Measurements from ENCODE around the gene CTNNA3. TPM values are rescaled to one million over a fixed set of nuclear protein-coding genes. Genes with fewer than 3 reads are reported as not detected.
"Not testable (repeated sequence)": the region's sequence is repeated elsewhere in the genome, so short reads cannot be mapped to it uniquely, and the experiment has no call there.

Gene CTNNA3
- polyA plus RNA-seq, 4 donors: 1.0 to 3.9 (median 2.9) TPM

DNA sequence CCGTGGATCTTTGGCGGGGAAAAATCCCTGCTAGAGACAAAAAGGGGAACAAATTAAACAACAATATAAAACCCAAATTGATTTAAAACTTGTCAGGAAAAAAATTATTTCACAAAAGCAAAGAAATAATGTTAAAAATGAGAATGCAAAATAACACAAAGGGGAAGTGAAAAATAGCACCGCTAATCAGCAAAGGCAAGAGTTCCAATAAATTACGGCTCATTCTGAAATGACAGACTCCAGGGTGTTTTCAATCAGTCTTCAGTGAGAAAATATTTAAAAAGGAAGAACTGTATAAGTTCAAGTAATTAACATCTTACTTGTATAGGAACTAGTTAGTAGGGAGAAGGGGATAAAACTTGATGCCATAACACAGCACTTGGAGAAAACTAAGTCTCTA is 433.3 kb downstream of the CTNNA3 start:
- DNase-seq (ENCODE audit: low read depth in 4 of 4, low spot score in 3 of 4): no peak

DNA sequence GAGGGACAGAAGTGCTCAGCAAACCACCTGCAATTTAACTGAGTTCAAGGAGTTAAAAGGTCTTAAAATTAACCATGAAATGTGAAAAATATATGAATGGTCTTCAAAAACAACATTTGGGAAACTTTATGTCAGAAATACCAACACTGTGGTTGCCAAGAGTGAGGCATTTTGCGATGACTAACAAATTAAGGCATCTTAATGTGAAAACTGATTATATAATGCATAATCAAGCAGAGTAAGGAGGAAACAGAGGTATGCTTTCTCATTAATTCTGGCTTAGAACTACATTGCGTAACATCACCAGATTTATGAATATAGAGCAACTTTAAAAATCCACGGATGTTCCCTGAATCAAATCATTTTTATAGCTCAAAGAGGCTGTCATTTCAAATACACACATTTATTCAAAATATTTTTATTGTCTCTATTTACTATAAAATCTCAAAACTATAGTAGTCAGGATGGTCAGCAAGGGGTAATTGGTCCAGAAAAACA is 434.6 kb downstream of the CTNNA3 start:
- no peak for DNase-seq (ENCODE audit: low read depth in 4 of 4, low spot score in 3 of 4)

DNA sequence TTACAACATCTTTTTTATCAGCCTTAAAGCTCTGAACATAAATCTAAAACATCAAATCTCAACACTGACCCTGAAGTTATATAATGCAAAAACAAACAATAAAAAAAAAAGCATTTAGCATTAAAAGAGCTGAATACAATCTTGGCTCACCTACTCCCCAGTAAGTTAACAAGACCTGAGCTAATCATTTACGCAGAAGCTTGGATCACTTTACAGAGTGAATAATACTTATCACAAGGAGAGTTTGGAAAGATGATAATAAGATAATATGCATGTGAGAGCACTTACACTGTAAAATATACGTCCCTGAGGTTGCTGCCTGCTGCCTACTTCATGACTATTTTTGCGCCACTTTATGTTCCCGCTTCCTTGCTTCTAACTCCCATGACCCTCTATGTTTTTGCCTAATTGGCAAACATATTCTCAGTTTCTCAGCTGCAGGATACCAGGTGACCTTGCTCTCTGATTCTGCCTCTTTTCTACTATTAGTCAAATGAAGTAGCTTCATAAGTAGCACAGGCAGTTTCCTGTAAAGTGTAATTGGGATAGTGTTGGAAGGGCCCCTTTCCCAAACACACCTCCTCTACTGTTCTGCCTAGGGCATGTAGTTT is 436.6 kb downstream of the CTNNA3 start:
- DNase-seq (ENCODE audit: low read depth in 4 of 4, low spot score in 3 of 4): no peak

DNA sequence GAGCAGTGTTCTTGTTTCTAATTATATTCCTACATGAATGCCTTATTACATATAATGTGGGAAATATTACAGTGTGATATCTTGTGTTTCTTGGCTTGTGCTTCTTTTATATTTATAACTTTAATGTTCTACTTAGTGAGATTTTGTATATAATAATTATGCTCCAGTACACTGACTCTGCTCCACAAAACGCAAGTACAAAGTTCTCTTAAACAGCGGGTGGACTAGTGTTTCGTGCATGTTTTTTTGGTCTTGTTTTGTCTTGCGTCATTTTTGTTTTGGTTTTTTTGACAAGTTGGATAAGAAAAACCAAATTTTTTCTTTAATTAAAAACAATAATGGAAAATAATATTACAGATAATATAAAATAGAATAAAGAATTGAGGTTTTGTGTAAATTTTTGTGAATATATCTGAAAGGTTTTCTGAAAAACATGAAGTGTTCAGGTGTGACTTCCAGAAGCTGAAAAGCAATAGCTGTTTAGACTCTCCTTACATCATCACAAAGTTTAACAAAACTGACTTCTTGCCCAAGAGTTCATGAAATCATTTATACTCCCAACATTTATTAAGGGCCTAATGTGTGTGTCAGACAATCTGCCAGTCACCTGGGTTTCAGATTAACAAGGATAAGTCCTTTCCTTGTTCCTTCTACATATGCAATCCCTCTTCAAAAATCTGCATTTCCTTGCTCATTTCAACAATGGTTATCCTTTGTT is 438.4 kb downstream of the CTNNA3 start:
- DNase-seq (ENCODE audit: low read depth in 4 of 4, low spot score in 3 of 4): no peak

DNA sequence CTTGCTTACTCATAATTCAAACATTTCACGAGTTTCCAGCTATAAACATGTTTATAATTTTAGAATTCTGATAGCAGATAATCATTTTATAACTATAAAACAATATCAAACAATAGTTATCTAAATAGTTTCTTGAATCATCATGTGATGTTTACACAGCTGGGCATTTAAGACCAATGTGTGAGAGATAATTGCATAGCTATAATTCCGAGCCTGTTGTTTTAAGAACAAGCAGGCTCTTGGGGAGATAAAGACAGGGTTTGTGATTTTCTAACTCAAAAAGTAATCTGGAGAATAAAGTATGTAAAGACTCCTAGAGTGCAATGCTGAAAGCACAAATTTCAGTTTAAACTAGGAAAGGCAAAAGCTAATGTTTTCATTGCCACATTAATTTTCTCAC is 439.0 kb downstream of the CTNNA3 start:
- DNase-seq (ENCODE audit: low read depth in 4 of 4, low spot score in 3 of 4): no peak

DNA sequence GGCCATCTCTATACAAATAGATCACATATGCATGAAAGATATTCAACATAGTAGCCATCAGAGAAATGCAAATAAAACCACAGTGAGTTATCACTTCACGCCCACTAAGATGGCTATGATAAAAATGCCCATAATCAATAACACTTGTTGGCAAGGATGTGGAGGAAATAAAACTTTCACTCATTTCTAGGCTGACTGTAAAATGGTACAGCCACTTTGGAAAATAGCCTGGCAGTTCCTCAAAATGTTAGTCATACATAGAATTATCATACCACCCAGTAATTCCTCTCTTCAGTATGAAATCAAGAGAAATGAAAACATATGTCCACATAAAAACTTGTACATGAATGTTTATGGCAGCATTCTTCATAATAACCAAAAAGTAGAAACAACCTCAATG is 445.3 kb downstream of the CTNNA3 start:
- DNase-seq (ENCODE audit: low read depth in 4 of 4, low spot score in 3 of 4): no peak

DNA sequence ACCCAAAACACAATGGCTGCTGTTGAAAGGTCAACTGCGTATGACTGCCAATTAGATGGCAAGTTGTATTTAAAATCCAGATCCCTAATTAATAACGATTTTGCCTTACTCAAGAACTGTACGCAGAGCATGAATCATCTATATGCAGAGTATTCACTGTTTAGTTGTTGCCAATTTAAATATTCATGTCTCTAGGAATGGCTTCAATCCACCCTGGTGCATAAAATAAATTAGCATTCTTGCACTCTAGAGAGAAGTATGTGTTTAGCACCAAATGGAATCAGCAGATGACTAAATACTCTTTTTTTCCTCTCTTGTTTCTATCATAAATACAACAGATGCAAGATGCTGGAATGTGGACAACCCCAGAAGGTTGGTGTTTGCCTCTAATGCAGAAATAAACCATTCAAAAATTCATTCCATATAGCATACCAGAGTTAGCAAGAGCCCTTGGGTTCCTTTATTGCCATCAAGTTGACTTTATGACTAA is 449.9 kb downstream of the CTNNA3 start:
- DNase-seq (ENCODE audit: low read depth in 4 of 4, low spot score in 3 of 4): no peak

DNA sequence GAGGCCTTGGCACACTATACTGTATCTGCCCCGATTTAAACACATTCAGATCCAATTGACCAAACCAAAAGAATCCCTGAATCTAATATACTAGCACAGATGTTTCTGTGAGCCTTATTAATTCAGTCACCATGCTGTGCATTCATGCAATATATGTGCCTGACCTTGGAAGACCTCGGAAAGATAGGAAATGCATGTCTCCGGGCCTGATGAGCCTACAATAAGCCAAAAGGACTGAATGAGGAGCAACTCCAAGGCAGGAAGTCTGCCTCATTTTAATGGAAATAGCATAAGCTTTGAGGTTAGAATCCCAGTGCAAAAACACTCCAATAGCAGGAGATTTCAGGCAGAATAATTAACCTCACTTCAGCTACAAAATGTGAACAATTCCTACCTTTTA is 453.5 kb downstream of the CTNNA3 start:
- DNase-seq (ENCODE audit: low read depth in 4 of 4, low spot score in 3 of 4): no peak

DNA sequence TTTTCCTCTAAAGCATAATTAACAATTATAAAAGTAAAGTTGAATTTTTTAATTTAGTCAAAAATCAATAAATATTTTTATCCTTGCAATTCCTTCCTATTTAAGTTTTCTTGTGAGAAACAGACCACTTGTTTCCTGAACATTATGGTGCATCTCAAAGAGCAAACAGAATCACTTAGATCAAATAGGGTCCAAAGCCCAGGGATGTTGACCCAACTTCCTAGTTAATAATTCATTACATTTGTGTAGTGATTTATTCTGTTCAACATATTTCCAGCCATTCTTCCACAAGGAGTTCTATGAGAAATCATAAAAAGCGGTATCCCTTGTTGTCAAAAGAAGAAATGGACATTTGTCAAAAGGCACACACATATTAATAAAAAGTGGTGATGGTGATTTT is 454.5 kb downstream of the CTNNA3 start:
- DNase-seq (ENCODE audit: low read depth in 4 of 4, low spot score in 3 of 4): no peak

DNA sequence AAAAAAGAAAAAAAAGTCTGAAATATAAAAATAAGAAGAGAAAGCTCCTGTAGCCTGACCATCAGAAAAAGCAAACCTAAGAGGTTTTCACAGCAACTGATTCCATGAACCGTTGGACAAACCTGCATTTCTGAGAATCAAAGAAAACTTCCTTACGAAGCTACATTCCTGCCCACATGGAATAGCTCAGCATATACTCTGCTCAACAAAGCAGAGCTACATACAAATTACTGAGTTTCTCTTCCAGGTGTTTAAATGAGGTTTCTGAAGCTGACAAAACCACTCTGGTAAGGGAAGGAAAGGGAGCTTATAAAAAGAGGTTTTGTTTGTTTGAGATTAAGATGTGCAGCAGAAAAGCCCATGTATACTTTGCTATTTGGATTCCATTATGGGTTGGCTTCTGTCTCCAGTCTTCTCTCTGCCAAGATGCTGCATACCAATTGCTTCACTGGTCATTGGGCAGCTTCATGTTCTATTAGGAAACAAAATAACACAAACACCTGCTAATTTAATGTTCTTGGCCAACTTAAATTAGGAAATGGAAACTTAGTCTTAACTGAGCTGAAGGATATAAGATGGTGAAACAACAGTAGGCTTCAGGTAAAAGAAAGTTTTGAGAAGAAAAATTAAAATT is 456.0 kb downstream of the CTNNA3 start:
- no peak for DNase-seq (ENCODE audit: low read depth in 4 of 4, low spot score in 3 of 4)

DNA sequence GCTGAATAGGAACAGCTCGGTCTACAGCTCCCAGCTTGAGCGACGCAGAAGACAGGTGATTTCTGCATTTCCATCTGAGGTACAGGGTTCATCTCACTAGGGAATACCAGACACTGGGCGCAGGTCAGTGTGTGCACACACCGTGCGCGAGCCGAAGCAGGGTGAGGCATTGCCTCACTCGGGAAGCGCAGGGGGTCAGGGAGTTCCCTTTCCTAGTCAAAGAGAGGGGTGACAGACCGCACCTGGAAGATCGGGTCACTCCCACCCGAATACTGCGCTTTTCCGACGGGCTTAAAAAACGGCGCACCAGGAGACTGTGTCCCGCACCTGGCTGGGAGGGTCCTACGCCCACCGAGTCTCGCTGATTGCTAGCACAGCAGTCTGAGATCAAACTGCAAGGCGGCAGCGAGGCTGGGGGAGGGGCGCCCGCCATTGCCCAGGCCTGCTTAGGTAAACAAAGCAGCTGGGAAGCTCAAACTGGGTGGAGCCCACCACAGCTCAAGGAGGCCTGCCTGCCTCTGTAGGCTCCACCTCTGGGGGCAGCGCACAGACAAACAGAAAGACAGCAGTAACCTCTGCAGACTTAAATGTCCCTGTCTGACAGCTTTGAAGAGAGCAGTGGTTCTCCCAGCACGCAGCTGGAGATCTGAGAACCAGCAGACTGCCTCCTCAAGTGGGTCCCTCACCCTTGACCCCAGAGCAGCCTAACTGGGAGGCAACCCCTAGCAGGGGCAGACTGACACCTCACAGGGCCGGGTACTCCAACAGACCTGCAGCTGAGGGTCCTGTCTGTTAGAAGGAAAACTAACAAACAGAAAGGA is 465.1 kb downstream of the CTNNA3 start:
- not testable (repeated sequence) for DNase-seq (ENCODE audit: low read depth in 4 of 4, low spot score in 3 of 4)

DNA sequence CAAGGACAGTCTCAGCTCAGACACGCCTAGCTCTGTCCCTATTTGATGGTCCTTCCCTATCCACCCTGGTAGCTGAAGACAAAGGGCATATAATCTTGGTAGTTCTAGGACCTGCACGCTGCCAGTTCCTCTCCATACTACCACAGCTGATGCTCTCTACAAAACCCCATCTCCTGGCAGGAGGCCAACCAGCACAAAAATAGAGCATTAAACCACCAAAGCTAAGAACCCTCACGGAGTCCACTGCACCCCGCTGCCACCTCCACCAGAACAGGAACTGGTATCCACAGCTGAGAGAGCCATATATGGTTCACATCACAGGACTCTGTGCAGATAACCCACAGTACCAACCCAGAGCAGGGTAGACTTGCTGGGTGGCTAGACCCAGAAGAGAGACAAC is 470.8 kb downstream of the CTNNA3 start:
- no peak for DNase-seq (ENCODE audit: low read depth in 4 of 4, low spot score in 3 of 4)

DNA sequence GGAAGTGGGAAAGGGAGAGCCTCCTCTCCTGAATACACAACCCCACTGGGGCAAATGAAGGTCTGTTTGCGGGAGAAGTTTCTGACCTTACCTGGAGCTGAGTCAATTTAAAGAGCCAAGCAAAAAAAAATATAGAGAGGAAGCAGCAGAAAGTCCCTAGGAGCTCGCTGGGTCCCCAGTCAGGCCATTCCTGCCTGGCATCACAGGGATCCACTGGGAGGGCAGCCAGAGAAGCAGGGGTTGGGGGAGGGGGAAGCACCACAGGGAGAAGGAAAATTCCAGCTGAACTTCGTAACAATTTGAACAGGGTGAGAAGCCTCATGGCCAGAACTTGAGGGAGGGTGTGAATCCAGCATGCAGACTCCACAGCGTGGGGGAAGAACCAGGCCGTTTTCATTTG is 471.4 kb downstream of the CTNNA3 start:
- no peak for DNase-seq (ENCODE audit: low read depth in 4 of 4, low spot score in 3 of 4)

DNA sequence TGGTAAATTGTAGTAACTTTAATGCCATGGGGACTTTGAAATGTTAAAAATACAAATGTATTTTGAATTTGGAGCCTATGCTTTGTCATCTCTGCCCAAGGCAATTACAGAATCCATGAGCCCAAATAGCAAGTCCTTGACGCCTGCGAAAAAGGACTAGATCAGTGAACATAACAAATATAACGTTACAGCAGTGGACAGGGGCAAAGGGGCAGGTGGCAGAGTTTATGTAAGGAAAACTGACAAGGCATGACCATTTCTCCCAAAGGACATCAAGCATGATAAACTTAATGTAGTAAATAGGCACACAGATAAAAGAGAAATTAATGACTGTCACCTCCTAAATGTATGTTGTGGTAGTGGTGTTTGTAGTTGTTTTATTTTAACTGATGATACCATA is 473.1 kb downstream of the CTNNA3 start:
- peak in 1 of 4 donors; percentile 14 for DNase-seq (ENCODE audit: low read depth in 4 of 4, low spot score in 3 of 4)

DNA sequence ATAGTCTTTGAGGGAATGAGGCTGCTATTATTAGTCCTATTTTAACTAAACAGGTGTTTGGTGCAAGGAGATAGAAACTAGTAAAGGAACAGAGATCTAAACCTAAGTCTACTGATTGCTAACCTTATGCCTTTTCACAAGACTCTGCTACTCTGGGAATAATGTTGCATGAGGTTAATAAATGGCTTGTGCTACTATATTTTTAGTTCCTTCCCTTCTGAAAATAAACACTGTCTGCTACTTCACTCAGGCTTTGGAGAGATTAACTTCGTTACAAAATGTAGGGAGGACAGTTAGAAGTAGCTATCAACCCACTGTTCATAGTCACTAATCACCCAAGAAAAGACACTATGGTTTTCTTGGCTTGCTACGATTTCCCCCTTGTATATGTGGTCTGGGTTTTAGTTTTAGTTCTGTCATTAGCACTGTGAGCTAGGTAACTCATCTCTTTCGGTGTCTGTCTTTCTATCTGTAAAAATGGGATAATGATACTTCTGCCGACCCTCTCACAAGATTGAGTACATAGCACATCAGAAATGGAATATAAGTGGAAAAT is 474.0 kb downstream of the CTNNA3 start:
- no peak for DNase-seq (ENCODE audit: low read depth in 4 of 4, low spot score in 3 of 4)

DNA sequence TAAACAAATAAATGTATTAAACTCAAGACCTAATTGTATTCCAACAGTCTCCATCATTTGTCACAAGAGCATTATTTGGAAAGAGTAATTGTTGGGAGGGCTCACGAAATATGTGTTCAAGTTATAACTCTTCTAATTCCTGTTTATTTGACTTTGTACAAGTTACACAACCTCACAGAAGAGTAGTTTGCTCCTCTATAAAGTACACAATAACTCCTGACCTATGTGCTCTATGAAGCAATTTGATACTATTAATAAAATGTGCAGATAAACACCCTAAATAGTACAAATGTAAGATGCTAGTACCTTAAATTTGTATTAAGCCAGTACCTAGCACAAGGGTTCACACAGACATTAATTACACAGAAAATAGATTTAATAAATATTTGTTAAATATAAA is 484.3 kb downstream of the CTNNA3 start:
- DNase-seq (ENCODE audit: low read depth in 4 of 4, low spot score in 3 of 4): no peak

DNA sequence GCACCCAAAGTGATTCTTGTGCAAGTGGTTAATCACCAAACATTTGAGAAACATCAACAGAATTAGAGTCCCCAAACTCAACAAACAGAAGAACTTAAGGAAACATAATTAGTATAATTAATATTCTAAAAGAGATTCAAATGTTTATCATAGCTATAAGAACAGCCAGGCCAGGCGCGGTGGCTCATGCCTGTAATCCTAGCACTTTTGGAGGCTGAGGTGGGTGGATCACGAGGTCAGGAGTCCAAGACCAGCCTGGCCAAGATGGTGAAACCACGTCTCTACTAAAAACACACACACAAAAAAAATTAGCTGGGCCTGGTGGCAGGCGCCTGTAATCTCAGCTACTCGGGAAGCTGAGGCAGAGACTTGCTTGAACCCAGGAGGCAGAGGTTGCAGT is 488.1 kb downstream of the CTNNA3 start:
- DNase-seq (ENCODE audit: low read depth in 4 of 4, low spot score in 3 of 4): not testable (repeated sequence)

DNA sequence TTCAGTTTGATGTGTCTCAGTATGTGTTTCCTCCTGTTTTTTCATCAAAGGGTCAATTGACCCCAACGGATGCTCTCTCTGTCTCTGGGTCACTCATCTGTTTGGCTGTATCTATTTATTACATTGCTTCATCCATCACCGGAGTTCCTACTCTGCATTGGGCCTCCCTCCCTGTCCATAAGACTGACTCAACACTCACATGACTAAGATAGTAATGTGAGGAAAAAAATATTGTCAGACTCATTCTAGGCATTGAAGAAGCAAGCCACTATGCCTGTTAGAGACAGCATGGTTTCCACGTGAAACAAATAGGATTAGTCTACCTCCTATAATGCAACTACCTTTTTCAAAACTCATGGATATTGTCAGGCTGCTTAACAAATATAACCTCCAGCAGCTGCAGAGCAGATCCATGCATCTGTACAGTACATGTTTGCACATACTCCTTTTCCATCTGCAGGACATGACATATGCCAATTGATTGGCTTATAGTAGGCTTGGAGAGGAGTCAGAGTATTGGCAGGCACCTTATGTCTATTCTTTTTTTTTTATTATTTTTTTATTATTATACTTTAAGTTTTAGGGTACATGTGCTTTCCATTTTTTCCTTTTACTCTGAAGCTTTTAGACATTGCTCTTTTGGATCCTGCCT is 495.0 kb downstream of the CTNNA3 start:
- no peak for DNase-seq (ENCODE audit: low read depth in 4 of 4, low spot score in 3 of 4)

DNA sequence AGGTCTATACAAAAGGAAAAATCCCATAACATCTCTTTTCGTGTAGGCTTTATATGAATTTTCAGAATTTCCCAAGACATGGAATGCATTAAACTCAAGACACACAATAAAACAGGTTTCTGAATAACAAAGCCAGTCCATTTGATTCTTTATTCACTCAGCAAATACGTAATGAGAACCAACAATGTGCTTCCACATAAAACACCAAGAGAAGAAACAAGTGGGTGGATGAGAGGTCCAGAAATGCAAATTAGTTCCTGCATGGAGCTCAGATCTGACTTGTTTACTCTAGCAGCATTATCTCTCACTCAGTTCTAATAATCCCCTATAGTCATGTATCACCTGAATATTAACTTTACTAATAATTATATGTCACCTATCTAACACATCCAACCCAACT is 520.6 kb downstream of the CTNNA3 start:
- DNase-seq (ENCODE audit: low read depth in 4 of 4, low spot score in 3 of 4): no peak

DNA sequence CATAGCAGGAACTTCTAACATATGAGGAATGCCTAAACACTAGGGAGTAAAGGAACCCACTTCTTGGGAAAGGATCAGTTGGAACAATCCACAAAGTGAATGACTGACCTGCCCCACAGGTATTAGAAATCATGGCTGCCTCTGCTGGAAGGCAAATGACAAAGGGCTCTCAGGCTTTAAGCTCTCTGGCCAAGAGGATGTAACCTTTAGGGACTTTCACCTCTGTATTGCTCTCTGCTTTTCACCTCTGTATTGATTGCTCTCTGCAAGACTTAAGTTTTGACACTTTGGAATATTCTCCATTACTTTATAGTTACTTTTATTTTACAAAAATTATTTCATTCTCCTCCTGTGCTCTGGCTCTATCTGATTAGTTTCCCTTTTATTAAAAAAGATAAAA is 522.2 kb downstream of the CTNNA3 start:
- no peak for DNase-seq (ENCODE audit: low read depth in 4 of 4, low spot score in 3 of 4)
